ENCODE data around the gene NSMCE4A. TPM values are rescaled to one million over a fixed set of nuclear protein-coding genes. Genes with fewer than 3 reads are reported as not detected.

Gene NSMCE4A
- total RNA-seq, 4 donors from 2014 or later = 65.2 to 135 (median 85.1) TPM

- no peaks in the 10 kb centered on the region for H3K27me3 ChIP-seq
Observed at GRCh38 chr10:121927841-121928527, 47.0 kb downstream of the NSMCE4A start, which contains the start of gene ATE1. TSS of gene ATE1 (minus strand) at chr10:121928031. CDS start at chr10:121927949, 82 bp downstream.

DNA sequence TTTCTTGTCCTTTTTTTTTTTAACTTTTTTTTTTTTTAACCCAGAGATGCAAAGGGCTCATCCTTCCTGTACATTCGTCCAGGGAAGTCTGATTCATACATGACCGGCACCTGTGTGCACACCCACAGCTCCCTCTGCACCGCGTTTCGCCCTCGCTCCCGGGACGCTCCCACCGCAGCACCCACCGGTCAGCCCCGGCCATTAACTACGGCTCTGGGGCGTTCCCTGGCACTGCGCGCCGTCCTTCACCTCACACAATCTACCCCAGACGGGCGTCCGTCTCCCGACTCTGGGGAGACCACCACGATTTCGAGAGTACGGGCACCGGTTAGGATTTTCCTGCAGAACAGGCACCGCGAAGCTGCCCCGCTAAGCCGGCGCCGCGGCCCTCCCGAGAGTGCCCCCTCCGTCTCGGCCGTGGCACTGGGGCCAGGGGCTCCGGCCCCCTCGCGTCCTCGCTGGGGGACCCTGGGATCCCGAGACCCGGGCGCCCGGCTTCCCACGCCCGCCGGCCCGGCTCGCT lies 47.6 kb downstream of the NSMCE4A start:
- peak; percentile 27 for TF ChIP-seq POLR2AphosphoS5 (IDR thresholded peaks at IDR 0.05)
- TF ChIP-seq, protein P1, sequence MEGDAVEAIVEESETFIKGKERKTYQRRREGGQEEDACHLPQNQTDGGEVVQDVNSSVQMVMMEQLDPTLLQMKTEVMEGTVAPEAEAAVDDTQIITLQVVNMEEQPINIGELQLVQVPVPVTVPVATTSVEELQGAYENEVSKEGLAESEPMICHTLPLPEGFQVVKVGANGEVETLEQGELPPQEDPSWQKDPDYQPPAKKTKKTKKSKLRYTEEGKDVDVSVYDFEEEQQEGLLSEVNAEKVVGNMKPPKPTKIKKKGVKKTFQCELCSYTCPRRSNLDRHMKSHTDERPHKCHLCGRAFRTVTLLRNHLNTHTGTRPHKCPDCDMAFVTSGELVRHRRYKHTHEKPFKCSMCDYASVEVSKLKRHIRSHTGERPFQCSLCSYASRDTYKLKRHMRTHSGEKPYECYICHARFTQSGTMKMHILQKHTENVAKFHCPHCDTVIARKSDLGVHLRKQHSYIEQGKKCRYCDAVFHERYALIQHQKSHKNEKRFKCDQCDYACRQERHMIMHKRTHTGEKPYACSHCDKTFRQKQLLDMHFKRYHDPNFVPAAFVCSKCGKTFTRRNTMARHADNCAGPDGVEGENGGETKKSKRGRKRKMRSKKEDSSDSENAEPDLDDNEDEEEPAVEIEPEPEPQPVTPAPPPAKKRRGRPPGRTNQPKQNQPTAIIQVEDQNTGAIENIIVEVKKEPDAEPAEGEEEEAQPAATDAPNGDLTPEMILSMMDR (IDR thresholded peaks at IDR 0.05) = no peak
- no peak for TF ChIP-seq EP300 (IDR thresholded peaks at IDR 0.05)
- TF ChIP-seq POLR2A (IDR thresholded peaks at IDR 0.05) = no peak
- Histone ChIP-seq H3K27me3 (no peaks in the 10 kb centered on the region), H3K36me3 (peaks cover 0 to 9% of the 10 kb centered on the region in 2 donors), H3K9me3 (no peaks in the 10 kb centered on the region), H3K27ac (peak overlapping the region; percentile 88 to 99 (median 98)), H3K4me3 (peak overlapping the region; percentile 73 to 98), H3K4me1 (peaks cover 0 to 44% (median 0%) of the 10 kb centered on the region in 3 donors)
- 2% methylated on average over 9 of the region's 48 CpGs; no CpG with 5 or more reads in 1 of the 2 donors for WGBS, 2 donors (ENCODE audit: low coverage in 1 of 2)
- peak; percentile 64 for ATAC-seq

More at GRCh38 chr10:121927841-121928527, 47.0 kb downstream of the NSMCE4A start, which contains the start of gene ATE1:
- peak; percentile 97 for ATAC-seq
- no CpG with 5 or more reads among the region's 87 CpGs for WGBS, 2 donors (ENCODE audit: low coverage in 1 of 2)
- Histone ChIP-seq H3K27ac (peak within 1 kb of the TSS; percentile 88 to 99 (median 98)), H3K36me3 (peaks cover 0 to 3% of the 10 kb centered on the region in 2 donors), H3K4me1 (peaks cover 0 to 44% (median 0%) of the 10 kb centered on the region in 3 donors), H3K9me3 (no peaks in the 10 kb centered on the region), H3K4me3 (peak within 1 kb of the TSS; percentile 73 to 98)
- TF ChIP-seq, protein P1 (IDR thresholded peaks at IDR 0.05) = peak in 2 of 4 experiments; percentile 16 to 17
- TF ChIP-seq POLR2AphosphoS5 (IDR thresholded peaks at IDR 0.05) = peak; percentile 95
- TF ChIP-seq EP300 (IDR thresholded peaks at IDR 0.05) = no peak
- TF ChIP-seq POLR2A (IDR thresholded peaks at IDR 0.05) = peak; percentile 72 to 86

DNA sequence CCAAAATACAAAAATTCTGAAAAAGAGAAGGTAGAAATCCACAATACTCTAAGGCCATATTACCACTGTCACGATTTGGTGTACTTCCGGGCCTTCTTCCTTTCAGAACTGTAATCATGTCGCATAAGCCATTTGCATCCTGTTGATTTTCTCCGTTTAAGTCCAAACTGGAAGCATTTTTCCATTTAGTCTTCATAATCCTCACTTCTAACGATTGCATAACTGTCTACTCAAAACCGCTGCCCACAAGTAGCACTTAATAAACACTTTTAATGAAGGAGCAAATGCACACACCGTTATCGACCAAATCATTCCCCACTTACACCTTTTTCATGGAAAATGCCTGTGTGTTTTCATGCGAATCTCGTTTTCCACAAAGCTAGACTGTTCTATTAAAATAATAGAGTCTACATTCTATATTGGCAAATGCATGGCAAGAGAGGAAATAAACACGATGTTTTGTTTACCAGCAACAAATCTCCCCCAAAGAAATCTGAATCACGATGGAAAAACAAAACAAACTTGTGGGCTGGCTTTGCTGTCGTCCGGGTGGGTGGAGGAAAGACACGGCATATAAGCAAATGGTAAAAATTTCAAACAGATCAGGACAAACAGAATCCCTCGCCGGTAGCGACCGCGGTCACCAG lies 48.2 kb downstream of the NSMCE4A start:
- ATAC-seq = no peak
- peak overlapping the region; percentile 88 to 99 (median 98) for H3K27ac ChIP-seq
- H3K9me3 ChIP-seq = no peaks in the 10 kb centered on the region
- TF ChIP-seq POLR2A (IDR thresholded peaks at IDR 0.05) (no peak), POLR2AphosphoS5 (IDR thresholded peaks at IDR 0.05) (no peak), EP300 (IDR thresholded peaks at IDR 0.05) (no peak)
- TF ChIP-seq, protein P1 (IDR thresholded peaks at IDR 0.05) = no peak
- H3K4me3 ChIP-seq = peak overlapping the region; percentile 73 to 98
- 0 to 3% methylated on average over 19 to 20 of the region's 20 CpGs for WGBS, 2 donors (ENCODE audit: low coverage in 1 of 2)
- peaks cover 0 to 46% (median 0%) of the 10 kb centered on the region in 3 donors for H3K4me1 ChIP-seq
- H3K36me3 ChIP-seq = peaks cover 0 to 13% of the 10 kb centered on the region in 2 donors
- H3K27me3 ChIP-seq = no peaks in the 10 kb centered on the region

DNA sequence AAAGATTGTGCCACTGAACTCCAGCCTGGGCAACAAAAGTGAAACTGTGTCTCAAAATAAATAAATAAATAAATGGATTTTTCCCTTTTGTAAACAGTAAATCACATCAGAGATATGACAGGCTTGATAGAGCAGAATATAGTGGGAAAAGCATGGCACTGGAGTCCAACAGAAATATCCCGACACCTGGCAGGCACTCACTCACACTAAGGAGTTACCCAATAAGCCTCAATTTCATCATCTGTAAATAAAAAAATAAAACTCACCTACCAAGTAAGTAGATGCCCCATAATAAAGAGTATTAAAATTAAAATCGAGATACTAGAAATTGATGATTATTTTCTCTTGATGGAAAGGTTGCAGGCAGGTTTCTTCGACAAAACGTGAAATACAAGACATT lies 48.9 kb downstream of the NSMCE4A start:
- Histone ChIP-seq H3K36me3 (peaks cover 0 to 20% of the 10 kb centered on the region in 2 donors), H3K9me3 (no peaks in the 10 kb centered on the region), H3K4me3 (peak overlapping the region in 1 of 2 donors; percentile 98), H3K27ac (peak overlapping the region in 2 of 4 donors; percentile 97 to 99), H3K27me3 (no peaks in the 10 kb centered on the region), H3K4me1 (peaks cover 0 to 49% (median 0%) of the 10 kb centered on the region in 3 donors)
- no peak for ATAC-seq
- TF ChIP-seq POLR2AphosphoS5 (IDR thresholded peaks at IDR 0.05) (no peak), EP300 (IDR thresholded peaks at IDR 0.05) (no peak), POLR2A (IDR thresholded peaks at IDR 0.05) (no peak)
- TF ChIP-seq, protein P1 (IDR thresholded peaks at IDR 0.05) = no peak
- 81 to 85% methylated on average over 4 of the region's 4 CpGs for WGBS, 2 donors (ENCODE audit: low coverage in 1 of 2)
